Activated naive CD8-positive, alpha-beta T cell treated with anti-CD3 and anti-CD28 coated beads for 36 hours (primary cell): ENCODE data around the gene DHCR7. TPM values are rescaled to one million over a fixed set of nuclear protein-coding genes. Genes with fewer than 3 reads are reported as not detected.
A peak's percentile ranks its signal among the peaks of the same experiment; 100 is the strongest.
"Not testable (repeated sequence)": the region's sequence is repeated elsewhere in the genome, so short reads cannot be mapped to it uniquely, and the experiment has no call there.

ENCODE experiments used
- DNase-seq: peaks from one replicate; pipeline ENCODE4 v3.0.0; 2021
- H3K27ac Mint-ChIP-seq: one replicate; pipeline ENCODE4 v1.8.0; 2022; ENCODE audit warnings: mild to moderate bottlenecking, moderate library complexity, mixed read lengths
- H3K27me3 Mint-ChIP-seq: one replicate; pipeline ENCODE4 v1.8.0; 2022; ENCODE audit warnings: mild to moderate bottlenecking, mixed read lengths
- H3K36me3 Mint-ChIP-seq: one replicate; pipeline ENCODE4 v1.8.0; 2021; ENCODE audit warnings: mild to moderate bottlenecking, mixed read lengths
- H3K4me1 Mint-ChIP-seq: one replicate; pipeline ENCODE4 v1.8.0; 2021; ENCODE audit warnings: mixed read lengths
- H3K4me3 Mint-ChIP-seq: one replicate; pipeline ENCODE4 v1.8.0; 2022; ENCODE audit warnings: mild to moderate bottlenecking, moderate library complexity, mixed read lengths
- H3K9me3 Mint-ChIP-seq: one replicate; pipeline ENCODE4 v1.8.0; 2022; ENCODE audit warnings: mixed read lengths
- total RNA-seq, 2 experiments: library from RNA; stranded (reverse); gene quantifications; one replicate each; pipeline ENCODE4 v1.2.3, GENCODE V29; 2021

The DHCR7 gene
- total RNA-seq, 2 experiments from 2014 or later: 77.2 to 87.3 TPM

DNA sequence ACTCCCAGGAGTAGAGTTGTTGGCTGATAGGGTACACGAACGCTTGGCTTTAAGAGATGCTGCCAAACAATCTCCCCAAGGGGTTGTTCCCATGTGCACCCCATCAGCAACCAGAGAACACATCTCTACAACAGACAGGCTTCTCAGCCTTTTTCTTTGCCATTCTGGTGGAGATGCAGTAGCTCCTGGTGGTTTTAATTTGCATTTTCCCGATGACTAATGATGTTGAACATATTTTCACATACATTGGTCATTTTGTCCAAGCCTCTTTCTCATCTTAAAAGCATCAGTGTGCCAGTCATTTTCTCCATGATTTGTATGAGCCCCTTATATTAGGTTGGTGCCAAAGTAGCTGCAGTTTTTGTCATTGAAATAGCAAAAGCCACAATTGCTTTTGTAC lies 21.8 kb downstream of the DHCR7 start:
- Mint-ChIP-seq H3K36me3 (no peaks in the 10 kb centered on the region), H3K4me1 (peaks cover 10% of the 10 kb centered on the region), H3K27ac (peak overlapping the region; percentile 11), H3K9me3 (no peaks in the 10 kb centered on the region), H3K27me3 (no peaks in the 10 kb centered on the region), H3K4me3 (no peak overlapping the region)
- no peak for DNase-seq

GRCh38 chr11:71425860-71426259 lies 22.3 kb downstream of the DHCR7 start:
- no peaks in the 10 kb centered on the region for H3K36me3 Mint-ChIP-seq
- no peak for DNase-seq
- no peak overlapping the region for H3K4me3 Mint-ChIP-seq
- H3K27ac Mint-ChIP-seq: no peak overlapping the region
- no peaks in the 10 kb centered on the region for H3K9me3 Mint-ChIP-seq
- H3K4me1 Mint-ChIP-seq: peaks cover 10% of the 10 kb centered on the region
- no peaks in the 10 kb centered on the region for H3K27me3 Mint-ChIP-seq

DNA sequence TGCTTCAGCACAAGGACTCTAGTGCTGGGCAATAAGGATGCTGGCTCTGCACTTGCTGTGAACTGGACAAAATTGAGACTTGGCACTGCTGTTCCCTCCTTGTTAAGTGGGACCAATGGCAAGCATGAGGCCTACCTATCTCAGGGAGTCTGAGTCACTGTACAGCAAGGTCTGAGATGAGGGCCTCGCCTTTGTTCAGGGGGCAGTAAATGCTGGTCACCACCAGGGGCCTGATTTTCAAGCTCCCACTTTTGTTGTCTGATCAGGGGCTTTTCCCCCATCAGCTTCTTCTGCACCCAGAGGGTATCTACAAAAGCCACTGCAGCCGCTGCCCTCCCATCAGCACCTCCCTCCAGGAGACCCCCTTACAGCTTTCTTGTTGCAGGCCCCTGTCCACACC lies 22.8 kb downstream of the DHCR7 start:
- Mint-ChIP-seq H3K4me3 (no peak overlapping the region), H3K36me3 (no peaks in the 10 kb centered on the region), H3K4me1 (peaks cover 10% of the 10 kb centered on the region), H3K27me3 (no peaks in the 10 kb centered on the region), H3K9me3 (no peaks in the 10 kb centered on the region), H3K27ac (no peak overlapping the region)
- no peak for DNase-seq

DNA sequence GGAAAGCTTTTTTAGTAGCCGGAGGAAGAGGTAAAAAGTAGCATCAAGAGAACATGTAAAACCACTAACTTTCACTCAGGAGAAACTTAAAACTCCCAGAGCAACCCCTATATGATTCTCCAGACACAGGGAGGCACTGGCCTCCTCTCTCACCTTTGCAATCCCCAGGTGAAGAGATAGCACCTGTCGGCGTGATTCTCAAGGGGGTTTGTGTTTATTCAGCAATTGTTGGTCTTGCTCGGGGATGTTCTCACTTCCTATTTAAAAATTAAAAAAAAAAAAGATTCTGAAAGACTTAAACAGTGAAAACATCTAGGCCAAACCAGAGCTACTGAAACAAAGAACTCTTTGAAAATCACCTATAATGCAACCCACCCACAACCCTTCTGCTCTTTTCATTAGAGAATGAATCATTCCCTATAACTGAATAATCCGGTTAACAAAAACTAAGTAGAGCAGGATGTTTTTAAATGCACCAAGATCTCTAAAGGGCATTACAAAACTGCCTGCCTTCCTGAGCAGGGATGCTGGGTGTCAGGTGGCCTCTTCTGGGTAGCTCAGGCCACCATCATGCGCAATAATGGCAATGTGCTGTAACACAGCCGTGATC lies 24.9 kb downstream of the DHCR7 start:
- Mint-ChIP-seq H3K27ac (no peak overlapping the region), H3K27me3 (no peaks in the 10 kb centered on the region), H3K4me3 (no peak overlapping the region)

DNA sequence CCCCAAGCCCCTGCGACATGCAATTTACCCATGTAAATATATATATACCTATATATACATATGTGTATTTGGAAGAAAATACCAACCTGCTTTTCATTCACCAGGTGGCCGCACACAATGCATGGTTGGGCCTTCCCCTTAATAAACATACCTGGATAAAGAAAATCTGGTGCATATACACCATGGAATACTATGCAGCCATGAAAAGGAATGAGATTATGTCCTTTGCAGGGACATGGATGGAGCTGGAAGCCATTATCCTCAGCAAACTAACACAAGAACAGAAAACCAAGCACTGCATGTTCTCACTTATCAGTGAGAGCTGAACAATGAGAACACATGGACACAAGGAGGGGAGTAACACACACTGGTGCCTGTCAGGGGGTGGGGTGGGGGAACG lies 25.9 kb downstream of the DHCR7 start:
- H3K4me1 Mint-ChIP-seq, H3K27me3 Mint-ChIP-seq, DNase-seq, H3K9me3 Mint-ChIP-seq, H3K36me3 Mint-ChIP-seq, H3K4me3 Mint-ChIP-seq, H3K27ac Mint-ChIP-seq: not testable (repeated sequence)

More for the DNA sequence above, 24.9 kb downstream of the DHCR7 start:
- DNase-seq: no peak
- H3K9me3 Mint-ChIP-seq: no peaks in the 10 kb centered on the region
- no peaks in the 10 kb centered on the region for H3K36me3 Mint-ChIP-seq
- H3K4me1 Mint-ChIP-seq: peaks cover 10% of the 10 kb centered on the region

- Mint-ChIP-seq H3K4me3 (no peak overlapping the region), H3K36me3 (no peaks in the 10 kb centered on the region), H3K9me3 (no peaks in the 10 kb centered on the region), H3K27me3 (no peaks in the 10 kb centered on the region), H3K27ac (no peak overlapping the region), H3K4me1 (peaks cover 8% of the 10 kb centered on the region)
- DNase-seq: no peak
Measured at GRCh38 chr11:71421392-71421950, 26.7 kb downstream of the DHCR7 start.

GRCh38 chr11:71420455-71421241 lies 27.5 kb downstream of the DHCR7 start:
- DNase-seq: no peak
- Mint-ChIP-seq H3K27me3 (no peaks in the 10 kb centered on the region), H3K4me1 (peaks cover under 1% of the 10 kb centered on the region), H3K36me3 (no peaks in the 10 kb centered on the region), H3K4me3 (no peak overlapping the region), H3K27ac (no peak overlapping the region), H3K9me3 (no peaks in the 10 kb centered on the region)

GRCh38 chr11:71418643-71419042 lies 29.6 kb downstream of the DHCR7 start:
- no peak for DNase-seq
- Mint-ChIP-seq H3K27ac (no peak overlapping the region), H3K4me1 (no peaks in the 10 kb centered on the region), H3K36me3 (no peaks in the 10 kb centered on the region), H3K9me3 (no peaks in the 10 kb centered on the region), H3K27me3 (no peaks in the 10 kb centered on the region), H3K4me3 (no peak overlapping the region)

DNA sequence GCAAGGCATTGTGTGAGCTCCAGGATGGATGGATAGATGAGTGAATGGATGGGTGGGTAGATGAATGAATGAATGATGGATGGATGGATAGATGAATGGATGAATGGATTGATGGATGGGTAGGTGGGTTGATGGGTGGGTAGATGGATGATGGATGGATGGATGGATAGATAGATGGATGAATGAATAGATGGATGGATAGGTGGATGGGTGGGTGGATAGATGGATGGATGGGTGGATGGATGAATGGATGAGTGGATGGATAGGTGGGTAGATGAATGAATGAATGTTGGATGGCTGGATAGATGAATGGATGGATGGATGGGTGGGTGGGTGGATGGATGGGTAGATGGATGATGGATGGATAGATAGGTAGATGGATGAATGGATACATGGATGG lies 33.5 kb downstream of the DHCR7 start:
- Mint-ChIP-seq H3K9me3 (no peaks in the 10 kb centered on the region), H3K4me1 (no peaks in the 10 kb centered on the region), H3K27me3 (no peaks in the 10 kb centered on the region), H3K4me3 (no peak overlapping the region), H3K36me3 (no peaks in the 10 kb centered on the region), H3K27ac (no peak overlapping the region)
- no peak for DNase-seq

DNA sequence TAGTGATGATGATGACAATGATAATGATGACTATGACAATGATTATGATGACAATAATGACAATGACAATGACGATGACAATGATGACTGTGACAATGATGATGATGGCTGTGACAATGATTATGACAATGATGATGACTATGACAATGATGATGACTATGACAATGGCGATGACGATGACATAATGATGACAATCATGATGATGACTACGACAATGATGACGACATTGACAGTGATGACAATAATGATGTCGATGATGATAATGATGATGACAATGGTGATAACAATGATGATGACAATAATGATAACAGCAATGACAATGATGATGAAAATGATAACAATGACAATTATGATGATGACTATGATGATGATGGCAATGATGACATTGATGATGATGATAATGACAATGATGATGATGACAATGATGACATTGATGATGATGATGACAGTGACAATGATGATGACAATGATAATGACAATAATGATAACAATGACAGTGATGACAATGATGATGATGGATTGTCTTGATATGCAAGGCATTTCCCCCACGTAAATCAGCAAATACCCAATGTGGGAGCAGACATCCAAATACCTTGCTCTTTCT lies 37.7 kb downstream of the DHCR7 start:
- H3K4me1 Mint-ChIP-seq: no peaks in the 10 kb centered on the region
- H3K27me3 Mint-ChIP-seq: no peaks in the 10 kb centered on the region
- no peak for DNase-seq
- H3K27ac Mint-ChIP-seq: no peak overlapping the region
- H3K4me3 Mint-ChIP-seq: no peak overlapping the region
- H3K36me3 Mint-ChIP-seq: no peaks in the 10 kb centered on the region
- no peaks in the 10 kb centered on the region for H3K9me3 Mint-ChIP-seq

DNA sequence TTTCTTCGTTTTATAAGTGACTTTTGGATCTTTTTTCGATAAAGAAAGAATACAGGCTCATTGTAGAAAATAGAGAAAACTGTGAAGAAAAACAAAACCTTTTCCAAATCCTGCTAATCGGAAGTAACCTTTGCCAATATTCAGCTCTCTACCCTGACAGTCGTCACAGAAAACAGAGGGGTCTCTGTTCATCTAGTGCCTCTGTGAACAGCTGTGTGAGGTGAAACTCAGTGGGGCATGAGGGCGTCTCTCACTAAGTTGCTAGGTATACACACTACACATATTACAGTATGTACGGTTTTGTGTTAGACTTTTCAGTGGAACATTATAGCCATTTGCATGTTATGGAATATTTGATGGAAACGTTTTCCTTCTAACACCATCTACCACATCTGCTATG lies 39.4 kb downstream of the DHCR7 start:
- Mint-ChIP-seq H3K9me3 (no peaks in the 10 kb centered on the region), H3K27me3 (no peaks in the 10 kb centered on the region), H3K4me3 (no peak overlapping the region), H3K27ac (no peak overlapping the region), H3K4me1 (no peaks in the 10 kb centered on the region), H3K36me3 (no peaks in the 10 kb centered on the region)
- no peak for DNase-seq

DNA sequence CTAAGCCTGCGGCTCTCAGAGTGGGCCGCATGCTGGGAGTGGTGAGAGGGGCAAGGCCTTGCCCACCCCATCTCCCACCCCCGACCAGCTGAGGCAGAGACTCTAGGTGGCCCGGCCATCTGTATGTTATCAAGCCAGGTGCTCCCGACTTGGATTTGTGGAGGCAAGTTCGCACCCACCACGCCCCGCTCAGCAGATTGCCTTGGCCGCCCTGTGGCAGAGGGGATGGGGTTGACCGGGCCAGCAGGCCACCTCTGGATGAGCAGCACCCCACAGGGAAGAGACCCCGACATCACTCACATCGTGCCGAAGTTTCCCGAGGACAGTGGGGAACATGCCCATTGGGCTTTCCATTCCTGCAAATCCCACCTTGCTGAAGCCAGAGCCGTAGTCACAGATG lies 40.8 kb downstream of the DHCR7 start:
- H3K9me3 Mint-ChIP-seq: no peaks in the 10 kb centered on the region
- H3K36me3 Mint-ChIP-seq: no peaks in the 10 kb centered on the region
- no peaks in the 10 kb centered on the region for H3K27me3 Mint-ChIP-seq
- no peaks in the 10 kb centered on the region for H3K4me1 Mint-ChIP-seq
- no peak overlapping the region for H3K27ac Mint-ChIP-seq
- no peak for DNase-seq
- H3K4me3 Mint-ChIP-seq: no peak overlapping the region

DNA sequence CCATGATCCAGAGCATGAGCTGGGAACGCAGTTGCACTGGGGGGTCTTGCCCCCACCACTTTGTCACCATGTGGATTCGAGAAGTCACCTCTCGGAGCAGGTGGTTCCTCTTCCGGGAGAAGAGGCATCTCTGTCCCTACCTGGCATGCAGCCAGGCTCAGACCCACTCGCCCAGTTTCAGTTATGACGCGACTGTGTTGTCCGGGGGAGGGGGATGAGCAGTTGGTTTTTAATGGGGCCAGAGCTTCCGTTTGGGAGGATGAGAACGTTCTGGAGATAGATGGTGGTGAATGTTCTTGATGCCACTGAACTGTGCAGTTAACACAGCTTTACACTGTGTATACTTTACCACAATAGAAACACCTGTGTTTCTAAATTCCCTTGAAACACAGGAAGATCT lies 41.5 kb downstream of the DHCR7 start:
- DNase-seq: no peak
- no peaks in the 10 kb centered on the region for H3K27me3 Mint-ChIP-seq
- H3K27ac Mint-ChIP-seq: no peak overlapping the region
- no peaks in the 10 kb centered on the region for H3K9me3 Mint-ChIP-seq
- no peaks in the 10 kb centered on the region for H3K4me1 Mint-ChIP-seq
- H3K4me3 Mint-ChIP-seq: no peak overlapping the region
- H3K36me3 Mint-ChIP-seq: no peaks in the 10 kb centered on the region

GRCh38 chr11:71404209-71404608 lies 44.0 kb downstream of the DHCR7 start:
- no peaks in the 10 kb centered on the region for H3K27me3 Mint-ChIP-seq
- no peak for DNase-seq
- H3K36me3 Mint-ChIP-seq: no peaks in the 10 kb centered on the region
- no peaks in the 10 kb centered on the region for H3K4me1 Mint-ChIP-seq
- no peak overlapping the region for H3K27ac Mint-ChIP-seq
- H3K4me3 Mint-ChIP-seq: no peak overlapping the region
- H3K9me3 Mint-ChIP-seq: no peaks in the 10 kb centered on the region

- Mint-ChIP-seq H3K9me3 (no peaks in the 10 kb centered on the region), H3K36me3 (no peaks in the 10 kb centered on the region), H3K4me3 (no peak overlapping the region), H3K4me1 (no peaks in the 10 kb centered on the region), H3K27me3 (no peaks in the 10 kb centered on the region), H3K27ac (no peak overlapping the region)
- DNase-seq: no peak
Measured at GRCh38 chr11:71402878-71403277, 45.3 kb downstream of the DHCR7 start.
